ENCODE measurements around the gene TCF12. TPM values are rescaled to one million over a fixed set of nuclear protein-coding genes. Genes with fewer than 3 reads are reported as not detected.
"Not testable (repeated sequence)": the region's sequence is repeated elsewhere in the genome, so short reads cannot be mapped to it uniquely, and the experiment has no call there.

The TCF12 gene
- total RNA-seq, 2 donors from 2014 or later: 44.9 to 55.5 TPM

DNA sequence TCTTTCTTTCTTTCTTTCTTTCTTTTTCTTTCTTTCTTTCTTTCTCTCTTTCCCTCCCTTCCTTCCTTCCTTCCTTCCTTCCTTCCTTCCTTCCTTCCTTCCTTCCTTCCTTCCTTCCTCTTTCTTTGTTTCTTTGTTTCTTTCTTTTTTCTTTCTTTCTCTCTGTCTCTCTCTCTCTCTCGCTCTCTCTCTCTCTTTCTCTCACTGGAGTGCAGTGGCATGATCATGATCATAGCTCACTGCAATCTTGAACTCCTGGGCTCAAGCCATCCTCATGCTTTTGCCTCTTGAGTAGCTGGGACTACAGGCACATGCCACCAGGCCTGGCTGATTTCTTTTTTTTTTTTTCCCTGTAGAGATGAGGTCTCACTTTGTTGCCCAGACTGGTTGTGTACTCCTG, 89.4 kb downstream of the TCF12 start:
- not testable (repeated sequence) for H3K27ac Mint-ChIP-seq; H3K9me3 Mint-ChIP-seq; ATAC-seq; DNase-seq (ENCODE audit: low spot score in 2 of 2); H3K36me3 Mint-ChIP-seq

DNA sequence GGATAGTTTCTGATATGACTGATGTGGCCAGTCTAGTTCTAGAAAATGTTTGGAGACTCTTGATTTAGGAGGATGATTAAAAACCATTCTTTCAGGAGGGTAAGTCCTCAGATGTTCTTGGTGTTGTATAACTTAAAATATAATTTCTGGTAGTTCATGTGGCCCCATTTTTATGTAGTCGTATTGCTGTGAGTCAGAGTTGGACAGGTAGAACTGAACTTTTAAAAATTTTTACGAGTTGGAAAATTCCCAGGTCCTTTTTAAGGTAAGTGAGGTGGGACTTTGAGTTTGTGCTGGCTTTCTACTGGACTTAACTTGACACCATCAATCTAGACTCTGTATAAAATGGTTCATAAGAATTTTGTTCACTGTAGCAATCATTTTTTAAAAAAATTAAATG, 92.3 kb downstream of the TCF12 start:
- H3K9me3 Mint-ChIP-seq: no peaks in the 10 kb centered on the region
- H3K36me3 Mint-ChIP-seq: peaks cover 0 to 4% of the 10 kb centered on the region in 2 donors
- no peak for DNase-seq (ENCODE audit: low spot score in 2 of 2)
- no peak for ATAC-seq
- H3K27ac Mint-ChIP-seq: no peak overlapping the region

DNA sequence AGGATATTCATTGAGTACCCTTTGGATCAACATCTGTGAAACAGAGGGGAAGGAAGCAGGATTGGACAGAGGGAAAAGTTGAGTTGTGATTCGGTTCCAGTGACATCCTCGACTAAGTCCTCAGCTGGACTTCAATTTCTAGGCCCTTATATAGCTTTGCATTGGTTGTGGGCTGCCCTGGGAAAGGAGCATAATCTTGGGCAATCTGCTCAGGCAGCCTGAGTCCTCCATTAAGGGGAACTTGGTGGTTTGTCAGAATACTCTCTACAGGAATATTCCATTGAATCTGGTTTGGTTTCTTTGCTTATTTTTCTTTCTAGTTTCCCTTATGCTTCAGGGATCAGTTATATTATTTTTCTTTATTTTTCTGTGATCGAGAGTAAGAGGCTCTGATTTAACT, 94.1 kb downstream of the TCF12 start:
- no peak overlapping the region for H3K27ac Mint-ChIP-seq
- peaks cover 0 to 4% of the 10 kb centered on the region in 2 donors for H3K36me3 Mint-ChIP-seq
- DNase-seq (ENCODE audit: low spot score in 2 of 2) (no peak), ATAC-seq (no peak)
- H3K9me3 Mint-ChIP-seq: no peaks in the 10 kb centered on the region

DNA sequence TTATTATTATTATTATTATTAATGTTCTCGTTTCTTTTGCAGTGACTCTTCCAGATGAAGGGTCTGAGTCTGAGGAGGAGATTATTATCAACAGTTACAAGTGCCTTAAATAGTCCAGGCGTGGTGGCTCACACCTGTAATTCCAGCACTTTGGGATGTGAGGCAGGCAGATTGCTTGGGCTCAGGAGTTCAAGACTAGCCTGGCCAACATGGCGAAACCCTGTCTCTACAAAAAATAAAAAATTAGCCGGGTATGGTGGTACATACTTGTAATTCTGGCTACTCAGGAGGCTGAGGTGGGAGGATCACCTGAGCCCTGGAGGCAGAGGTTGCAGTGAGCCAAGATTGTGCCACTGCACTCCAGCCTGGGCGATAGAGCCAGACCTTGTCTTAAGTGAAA, 96.5 kb downstream of the TCF12 start:
- DNase-seq (ENCODE audit: low spot score in 2 of 2); H3K36me3 Mint-ChIP-seq; ATAC-seq: not testable (repeated sequence)

DNA sequence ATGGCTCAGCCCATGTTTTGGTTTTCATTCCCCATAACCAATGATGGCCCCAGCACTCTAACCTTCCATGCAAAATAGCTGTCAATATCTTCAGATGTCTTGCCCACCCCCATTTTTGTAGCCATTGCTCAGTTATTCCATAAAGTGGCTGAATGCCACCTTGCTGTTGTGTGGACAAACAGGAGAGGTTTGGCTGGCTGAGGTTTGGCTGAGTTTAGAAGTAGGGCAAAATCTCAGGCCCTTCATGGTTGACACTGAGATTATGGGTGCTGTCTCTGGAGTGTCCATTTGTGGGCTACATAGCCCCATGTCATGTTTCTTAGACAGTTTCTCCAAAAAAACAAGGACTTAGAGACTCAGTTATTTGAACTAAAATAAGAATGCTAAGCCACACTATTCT, 96.9 kb downstream of the TCF12 start:
- peaks cover under 1 to 4% of the 10 kb centered on the region in 2 donors for H3K36me3 Mint-ChIP-seq
- no peaks in the 10 kb centered on the region for H3K9me3 Mint-ChIP-seq
- DNase-seq (ENCODE audit: low spot score in 2 of 2): no peak
- ATAC-seq: peak in 1 of 2 donors; percentile 11
- no peak overlapping the region for H3K27ac Mint-ChIP-seq

More for the DNA sequence above, 96.5 kb downstream of the TCF12 start:
- not testable (repeated sequence) for H3K9me3 Mint-ChIP-seq, H3K27ac Mint-ChIP-seq

DNA sequence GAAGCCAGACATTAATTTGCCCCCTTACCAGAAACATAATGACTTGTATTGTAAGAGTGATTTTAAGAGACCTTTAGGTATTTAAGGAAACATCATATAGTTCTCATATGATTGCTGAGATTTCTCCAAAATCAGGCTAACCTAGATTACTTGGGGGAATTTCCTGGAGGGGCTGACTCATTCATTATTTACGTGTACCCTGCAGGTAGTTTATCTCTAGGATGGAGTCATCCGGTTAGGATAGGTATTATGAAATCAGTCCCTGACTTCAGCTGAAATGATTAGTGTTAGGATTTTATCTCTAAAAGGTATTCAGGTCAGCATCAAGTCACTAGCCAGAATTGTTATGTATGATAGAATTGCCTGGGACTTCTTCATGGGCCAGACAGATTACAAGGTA, 97.5 kb downstream of the TCF12 start:
- ATAC-seq (no peak), DNase-seq (ENCODE audit: low spot score in 2 of 2) (no peak)
- Mint-ChIP-seq H3K9me3 (peaks cover 0 to 2% of the 10 kb centered on the region in 2 donors), H3K27ac (no peak overlapping the region), H3K36me3 (peaks cover 4 to 6% of the 10 kb centered on the region in 2 donors)

DNA sequence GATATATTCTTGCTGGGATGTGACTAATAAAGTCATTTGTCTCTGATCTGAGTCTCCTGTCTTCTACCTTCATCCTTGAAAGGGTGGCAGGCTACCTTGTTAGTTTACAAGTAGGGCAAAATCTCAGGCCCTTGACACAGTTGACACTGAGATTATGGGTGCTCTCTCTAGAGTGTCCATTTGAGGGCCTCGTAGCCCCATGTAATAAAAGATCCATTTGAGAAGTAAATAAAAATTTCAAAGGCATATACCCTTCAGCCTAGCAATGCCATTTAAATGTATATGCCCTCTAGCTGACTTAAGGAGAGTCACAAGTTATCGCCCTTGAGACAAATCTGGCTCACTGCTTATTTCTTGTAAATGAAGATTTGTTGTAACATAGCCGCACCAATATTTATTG, 98.6 kb downstream of the TCF12 start:
- Mint-ChIP-seq H3K27ac (no peak overlapping the region), H3K36me3 (peaks cover 4 to 10% of the 10 kb centered on the region in 2 donors), H3K9me3 (peaks cover 0 to 5% of the 10 kb centered on the region in 2 donors)
- ATAC-seq: no peak
- DNase-seq (ENCODE audit: low spot score in 2 of 2): no peak

DNA sequence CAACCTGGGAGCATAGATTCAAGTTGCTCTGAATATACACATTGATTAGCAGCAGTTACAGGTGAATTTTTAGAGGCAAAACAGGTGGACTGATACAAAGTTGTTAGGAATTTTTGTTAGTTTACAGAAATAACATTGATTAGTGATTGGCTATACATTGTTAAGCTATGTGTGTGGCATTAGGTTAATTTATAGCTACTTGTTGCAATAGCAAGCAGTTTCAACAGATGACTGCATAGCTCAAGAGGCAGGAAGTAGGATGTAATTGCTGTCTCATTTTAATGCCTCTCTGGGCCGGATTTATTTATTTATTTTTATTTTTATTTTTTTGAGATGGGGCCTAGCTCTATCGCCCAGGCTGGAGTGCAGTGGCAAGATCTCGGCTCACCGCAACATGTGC, 99.7 kb downstream of the TCF12 start:
- Mint-ChIP-seq H3K27ac (no peak overlapping the region), H3K9me3 (peaks cover 0 to 5% of the 10 kb centered on the region in 2 donors), H3K36me3 (peaks cover 4 to 20% of the 10 kb centered on the region in 2 donors)
- ATAC-seq (no peak), DNase-seq (ENCODE audit: low spot score in 2 of 2) (no peak)

DNA sequence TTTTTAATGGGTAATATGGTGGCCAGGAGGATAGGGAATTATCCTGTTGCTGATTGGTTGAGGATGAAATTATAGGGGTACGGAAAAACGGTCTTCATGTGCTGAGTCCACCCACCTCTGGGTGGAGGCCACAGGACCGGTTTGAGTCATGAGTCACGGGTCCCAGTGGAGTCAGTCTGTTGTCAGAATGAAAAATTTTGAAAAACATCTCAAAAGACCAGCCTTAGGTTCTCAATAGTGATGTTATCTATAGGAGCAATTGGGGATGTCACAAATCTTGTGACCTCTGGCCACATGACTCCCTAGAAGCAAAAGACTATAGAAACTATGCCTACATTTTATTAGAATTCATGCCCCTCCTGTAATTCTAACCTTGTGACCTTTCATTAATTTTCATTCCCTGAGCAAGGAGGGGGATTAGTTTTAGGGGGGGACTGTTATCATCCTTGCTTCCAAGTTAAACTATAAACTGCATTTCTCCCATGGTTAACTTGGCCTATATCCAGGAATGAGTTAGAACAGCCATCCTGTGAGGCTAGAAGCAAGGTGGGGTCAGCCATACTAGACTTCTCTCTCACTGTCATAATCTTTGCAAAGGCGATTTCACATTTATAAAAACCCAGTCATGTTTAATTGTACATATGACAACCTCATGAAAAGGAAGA, 101.2 kb downstream of the TCF12 start:
- ATAC-seq (no peak), DNase-seq (ENCODE audit: low spot score in 2 of 2) (no peak)
- no peak overlapping the region for H3K27ac Mint-ChIP-seq
- H3K36me3 Mint-ChIP-seq: peaks cover under 1 to 20% of the 10 kb centered on the region in 2 donors
- peaks cover 0 to 5% of the 10 kb centered on the region in 2 donors for H3K9me3 Mint-ChIP-seq

DNA sequence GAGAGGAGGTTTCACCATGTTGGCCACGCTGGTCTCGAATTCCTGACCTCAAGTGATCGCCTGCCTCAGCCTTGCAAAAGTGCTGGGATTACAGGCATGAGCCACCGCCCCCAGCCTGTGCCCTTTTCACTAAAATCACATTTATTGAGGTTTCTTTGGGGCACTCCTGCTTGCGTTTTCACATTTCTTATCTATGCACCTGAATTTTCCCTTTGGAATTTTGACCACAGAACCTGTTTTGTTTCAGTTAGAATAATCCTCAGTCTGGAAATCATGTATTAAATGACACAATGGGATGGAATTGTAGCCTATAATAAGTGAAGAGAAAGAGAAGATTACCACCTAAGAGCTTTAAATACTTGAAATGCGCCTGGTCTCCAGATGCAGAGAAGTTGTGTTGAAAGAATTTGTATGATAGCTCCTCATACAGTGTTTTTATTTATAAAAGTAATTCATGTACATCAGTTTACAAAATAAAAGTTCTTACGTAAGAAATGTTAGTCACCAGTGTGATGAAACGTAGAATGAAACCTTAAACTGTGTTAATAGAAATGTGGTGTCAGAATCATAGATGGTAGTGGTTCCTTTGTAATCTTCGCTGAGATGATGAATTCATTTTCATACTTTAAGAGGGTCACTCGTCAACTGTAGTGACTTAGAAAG, 107.0 kb downstream of the TCF12 start:
- H3K9me3 Mint-ChIP-seq: peaks cover 3 to 5% of the 10 kb centered on the region in 2 donors
- no peak overlapping the region for H3K27ac Mint-ChIP-seq
- H3K36me3 Mint-ChIP-seq: peaks cover 0 to 31% of the 10 kb centered on the region in 2 donors
- ATAC-seq (no peak), DNase-seq (ENCODE audit: low spot score in 2 of 2) (no peak)

DNA sequence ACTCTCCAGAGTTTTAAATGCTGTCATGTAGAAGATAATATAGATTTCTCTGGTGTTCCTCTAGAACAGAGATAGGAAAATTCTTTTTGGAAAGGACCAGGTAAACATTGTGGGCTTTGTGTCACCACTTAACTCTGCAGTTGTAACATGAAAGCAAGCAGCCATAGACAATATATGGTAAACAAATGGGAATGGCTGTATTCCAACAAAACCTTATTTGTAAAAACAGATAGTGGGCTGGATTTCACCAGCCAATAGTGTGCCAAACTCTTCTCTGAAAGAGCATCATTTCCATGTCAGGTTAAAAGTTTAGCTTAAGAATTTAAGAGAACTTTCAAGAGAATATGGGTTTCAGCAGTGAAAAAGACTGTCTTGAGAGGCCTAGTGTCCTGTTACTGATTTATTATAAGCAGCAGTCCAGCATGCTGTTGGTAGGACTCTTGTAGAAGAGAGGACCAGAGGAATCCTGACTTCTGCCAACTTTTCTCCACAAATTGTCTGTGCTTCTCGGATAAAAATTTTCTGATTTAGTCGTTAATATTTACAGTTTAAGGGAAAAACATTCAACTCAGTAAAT, 107.7 kb downstream of the TCF12 start:
- ATAC-seq (no peak), DNase-seq (ENCODE audit: low spot score in 2 of 2) (no peak)
- Mint-ChIP-seq H3K9me3 (peaks cover 2 to 3% of the 10 kb centered on the region in 2 donors), H3K27ac (no peak overlapping the region), H3K36me3 (peaks cover 0 to 24% of the 10 kb centered on the region in 2 donors)

DNA sequence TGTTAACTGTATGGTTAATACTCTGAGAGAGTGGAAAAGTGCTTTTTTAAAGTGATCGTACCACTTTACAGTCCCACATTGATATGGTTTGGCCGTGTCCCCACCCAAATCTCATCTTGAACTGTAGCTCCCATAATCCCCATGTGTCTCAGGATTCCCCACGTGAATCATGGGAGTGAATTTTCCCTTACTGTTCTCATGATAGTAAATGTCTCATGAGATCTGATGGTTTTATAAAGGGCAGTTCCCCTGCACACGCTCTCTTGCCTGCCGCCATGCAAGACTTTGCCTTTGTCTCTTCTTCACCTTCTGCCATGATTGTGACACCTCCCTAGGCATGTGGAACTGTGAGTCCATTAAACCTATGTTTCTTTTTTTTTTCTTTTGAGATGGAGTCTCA, 109.2 kb downstream of the TCF12 start:
- H3K27ac Mint-ChIP-seq: no peak overlapping the region
- DNase-seq (ENCODE audit: low spot score in 2 of 2) (no peak), ATAC-seq (no peak)

DNA sequence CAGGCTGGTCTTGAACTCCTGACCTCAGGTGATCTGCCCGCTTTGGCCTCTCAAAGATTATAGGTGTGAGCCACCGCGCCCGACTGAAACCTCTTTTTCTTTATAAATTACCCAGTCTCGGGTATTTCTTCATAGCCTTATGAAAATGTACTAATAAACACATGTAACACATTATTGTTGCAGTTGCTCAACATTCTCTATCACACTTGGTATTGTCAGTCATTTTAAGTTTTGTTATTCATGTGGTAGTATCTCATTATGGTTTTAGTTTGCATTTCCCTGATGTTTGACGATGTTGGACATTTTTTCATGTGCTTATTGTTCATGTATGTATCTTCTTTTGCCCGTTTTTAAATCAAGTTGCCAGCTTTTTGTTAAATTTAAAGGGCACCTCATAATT, 109.7 kb downstream of the TCF12 start:
- ATAC-seq: no peak
- peaks cover 0 to 3% of the 10 kb centered on the region in 2 donors for H3K9me3 Mint-ChIP-seq
- H3K36me3 Mint-ChIP-seq: peaks cover 0 to 11% of the 10 kb centered on the region in 2 donors
- DNase-seq (ENCODE audit: low spot score in 2 of 2): no peak
- H3K27ac Mint-ChIP-seq: no peak overlapping the region

More for the DNA sequence above, 109.2 kb downstream of the TCF12 start:
- peaks cover 0 to 3% of the 10 kb centered on the region in 2 donors for H3K9me3 Mint-ChIP-seq
- peaks cover 0 to 17% of the 10 kb centered on the region in 2 donors for H3K36me3 Mint-ChIP-seq

DNA sequence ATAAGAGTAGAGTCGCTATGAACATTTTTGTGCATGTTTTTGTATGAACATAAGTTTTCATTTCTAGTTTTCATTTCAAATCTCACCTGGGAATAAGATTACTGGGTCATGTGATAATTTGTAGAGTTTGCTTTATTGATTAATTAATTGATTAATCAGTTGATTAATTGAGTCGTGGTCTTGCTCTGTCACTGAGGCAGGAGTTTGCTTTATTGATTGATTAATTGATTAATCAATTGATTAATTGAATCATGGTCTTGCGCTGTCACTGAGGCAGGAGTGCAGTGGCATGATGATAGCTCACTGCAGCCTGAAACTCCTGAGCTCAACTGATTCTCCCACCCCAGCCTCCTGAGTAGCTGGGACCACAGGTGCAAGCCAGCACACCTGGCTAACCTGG, 111.6 kb downstream of the TCF12 start:
- no peak for ATAC-seq
- Mint-ChIP-seq H3K27ac (no peak overlapping the region), H3K9me3 (peaks cover 0 to 3% of the 10 kb centered on the region in 2 donors), H3K36me3 (peaks cover 0 to 11% of the 10 kb centered on the region in 2 donors)
- no peak for DNase-seq (ENCODE audit: low spot score in 2 of 2)

DNA sequence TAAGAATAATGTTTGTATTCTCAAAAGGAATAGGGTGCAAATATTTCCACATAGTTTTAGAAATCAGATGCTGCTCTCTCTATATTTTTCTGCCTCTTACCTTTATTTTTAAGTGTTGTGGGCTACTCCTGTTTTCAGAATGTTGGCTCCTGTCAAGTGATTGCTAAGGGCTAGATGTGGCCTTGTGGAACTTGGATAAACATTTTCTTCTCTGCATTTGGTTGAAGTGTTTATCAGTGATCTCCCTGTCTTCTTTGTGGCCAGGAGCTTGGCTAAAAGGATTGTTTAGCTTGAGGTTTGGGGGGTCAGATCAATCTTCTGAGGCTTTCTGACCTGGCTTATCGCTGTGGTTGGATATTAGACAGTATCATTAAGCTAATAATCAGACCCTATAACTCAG, 112.6 kb downstream of the TCF12 start:
- no peak overlapping the region for H3K27ac Mint-ChIP-seq
- DNase-seq (ENCODE audit: low spot score in 2 of 2) (no peak), ATAC-seq (no peak)
- peaks cover 0 to 3% of the 10 kb centered on the region in 2 donors for H3K9me3 Mint-ChIP-seq
- peaks cover 0 to 11% of the 10 kb centered on the region in 2 donors for H3K36me3 Mint-ChIP-seq

DNA sequence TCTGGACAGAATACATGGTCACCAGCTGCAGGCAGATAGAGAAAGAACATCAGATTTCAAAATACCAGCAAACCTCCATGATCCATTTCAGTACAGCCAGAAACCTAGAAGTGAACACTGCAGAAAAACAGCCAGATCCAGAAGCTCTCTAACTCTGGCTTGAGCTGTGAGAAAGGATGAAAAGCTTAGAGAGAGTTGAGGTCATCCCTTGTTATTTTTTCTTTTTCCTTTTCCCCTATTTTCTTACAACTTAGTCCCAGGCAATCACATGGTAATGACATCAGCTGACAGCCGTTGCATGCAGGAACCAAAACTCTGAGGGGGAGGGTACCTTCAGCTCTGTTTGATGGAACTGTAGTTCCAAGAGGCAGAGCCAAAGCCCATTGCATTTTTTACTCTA, 113.2 kb downstream of the TCF12 start:
- ATAC-seq: no peak
- DNase-seq (ENCODE audit: low spot score in 2 of 2): no peak
- H3K9me3 Mint-ChIP-seq: peaks cover 0 to 3% of the 10 kb centered on the region in 2 donors
- H3K36me3 Mint-ChIP-seq: peaks cover 0 to 11% of the 10 kb centered on the region in 2 donors
- H3K27ac Mint-ChIP-seq: peak overlapping the region in 1 of 2 donors; percentile 49

DNA sequence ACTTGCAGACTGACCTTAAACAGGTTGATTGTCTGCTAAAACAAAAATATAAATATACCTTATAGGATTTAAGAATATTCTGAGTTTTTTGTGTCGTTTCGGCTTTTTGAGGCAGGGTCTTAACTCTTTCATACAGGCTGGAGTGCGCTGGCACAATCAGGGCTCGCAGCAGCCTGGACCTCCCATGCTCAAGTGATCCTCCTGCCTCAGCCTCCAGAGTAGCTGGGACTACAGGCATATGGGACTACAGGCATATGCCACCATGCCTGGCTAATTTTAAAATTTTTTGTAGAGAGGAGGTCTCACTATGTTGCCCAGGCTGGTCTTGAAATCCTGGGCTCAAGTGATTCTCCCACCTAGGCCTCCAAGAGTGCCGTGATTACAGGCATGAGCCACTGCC, 113.9 kb downstream of the TCF12 start:
- H3K9me3 Mint-ChIP-seq: peaks cover 0 to 3% of the 10 kb centered on the region in 2 donors
- no peak for ATAC-seq
- H3K36me3 Mint-ChIP-seq: peaks cover 0 to 11% of the 10 kb centered on the region in 2 donors
- no peak for DNase-seq (ENCODE audit: low spot score in 2 of 2)
- no peak overlapping the region for H3K27ac Mint-ChIP-seq

All from activated naive CD4-positive, alpha-beta T cell treated with anti-CD3 and anti-CD28 coated beads, Interleukin-2, amount 50 U/mL, for 72 hours (primary cell).